ENCODE data around the gene TM4SF4.

- TF ChIP-seq POLR2A (IDR thresholded peaks at IDR 0.05; ENCODE audit: low read depth, low read length) (no peak), POLR2AphosphoS5 (IDR thresholded peaks at IDR 0.05; ENCODE audit: low read depth, low read length) (no peak)
These were observed 77.0 kb downstream of the TM4SF4 start for GRCh38 chr3:149551500-149551899.

Data from GM12892 (cell line).